Measurements from ENCODE around the gene SBF2.

SBF2 gene

DNA sequence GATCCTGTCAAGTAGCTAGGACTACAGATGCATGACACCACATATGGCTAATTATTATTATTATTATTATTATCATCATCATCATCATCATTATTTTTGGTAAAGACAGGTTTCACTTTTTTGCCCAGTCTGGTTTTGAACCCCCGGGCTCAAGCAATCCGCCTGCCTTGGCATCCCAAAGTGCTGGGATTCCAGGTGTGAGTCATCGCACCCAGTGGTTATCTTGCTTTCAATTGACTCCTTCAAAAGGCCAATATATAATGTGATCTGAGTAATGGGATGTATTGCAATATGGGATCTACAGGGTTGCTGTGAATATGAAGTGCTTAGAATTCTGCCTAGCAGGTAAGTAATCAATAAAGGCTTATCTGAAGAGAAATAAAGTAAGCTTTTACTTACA, 221.2 kb downstream of the SBF2 start:
- Histone ChIP-seq H4K8ac (ENCODE audit: low read depth, low read length) (no peak overlapping the region), H3K27me3 (ENCODE audit: insufficient read depth, low read length, poor library complexity) (no peaks in the 10 kb centered on the region), H3K4me2 (ENCODE audit: low read length) (no peak overlapping the region), H2BK15ac (replicated peaks; ENCODE audit: low read depth) (no peak overlapping the region), H3K18ac (ENCODE audit: low read length) (no peak overlapping the region), H3K36me3 (ENCODE audit: control insufficient read depth, insufficient read depth, low read length) (no peaks in the 10 kb centered on the region), H3K79me1 (ENCODE audit: low read length) (peaks cover 2% of the 10 kb centered on the region), H4K5ac (ENCODE audit: low read length) (no peak overlapping the region), H3K56ac (ENCODE audit: low read length) (no peak overlapping the region), H3K79me2 (ENCODE audit: control insufficient read depth, insufficient read depth, low read length) (no peaks in the 10 kb centered on the region), H3K27ac (ENCODE audit: low read depth, low read length) (no peak overlapping the region), H3K4me1 (ENCODE audit: control insufficient read depth, low read depth, low read length) (peaks cover 3% of the 10 kb centered on the region), H2BK120ac (ENCODE audit: low read depth, low read length) (no peak overlapping the region), H2AK5ac (ENCODE audit: low read length) (no peak overlapping the region), H3K9ac (ENCODE audit: low read length) (no peak overlapping the region), H3K4me3 (ENCODE audit: low read length) (no peak overlapping the region), H3K4ac (ENCODE audit: low read depth, low read length) (no peak overlapping the region), H2BK5ac (ENCODE audit: low read length) (no peak overlapping the region), H3K23ac (ENCODE audit: low read length) (no peak overlapping the region)
- peak; percentile 12 for DNase-seq
- whole genome bisulfite sequencing (ENCODE audit: extremely low coverage, insufficient coverage, low lambda C conversion rate): no CpG with 5 or more reads among the region's 3 CpGs

DNA sequence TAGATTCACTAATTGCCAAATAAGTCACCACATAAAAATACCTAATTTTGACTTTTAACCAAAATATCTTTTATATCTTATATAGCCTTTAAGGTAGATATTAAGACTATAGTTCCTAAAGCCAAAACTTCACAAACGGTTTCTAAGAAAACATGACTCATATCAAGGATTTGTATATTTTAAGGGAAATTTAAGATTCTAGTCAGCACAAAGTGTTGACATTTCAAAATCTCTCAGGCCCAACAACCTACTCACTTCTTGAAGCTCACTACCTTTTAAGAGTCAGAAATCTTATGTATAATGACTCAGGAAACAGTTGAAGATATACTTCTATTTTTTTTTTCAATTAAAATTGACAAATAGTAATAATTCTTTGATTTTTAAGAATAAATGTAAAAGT, 221.9 kb downstream of the SBF2 start:
- H3K27ac ChIP-seq (ENCODE audit: low read depth, low read length): no peak overlapping the region
- H3K36me3 ChIP-seq (ENCODE audit: control insufficient read depth, insufficient read depth, low read length): no peaks in the 10 kb centered on the region
- no peak overlapping the region for H3K4me2 ChIP-seq (ENCODE audit: low read length)
- DNase-seq: no peak
- H2BK5ac ChIP-seq (ENCODE audit: low read length): no peak overlapping the region
- H3K23ac ChIP-seq (ENCODE audit: low read length): no peak overlapping the region
- peaks cover 2% of the 10 kb centered on the region for H3K79me1 ChIP-seq (ENCODE audit: low read length)
- H3K56ac ChIP-seq (ENCODE audit: low read length): no peak overlapping the region
- no peak overlapping the region for H2BK120ac ChIP-seq (ENCODE audit: low read depth, low read length)
- H3K4me1 ChIP-seq (ENCODE audit: control insufficient read depth, low read depth, low read length): peaks cover 4% of the 10 kb centered on the region
- H3K27me3 ChIP-seq (ENCODE audit: insufficient read depth, low read length, poor library complexity): no peaks in the 10 kb centered on the region
- H3K79me2 ChIP-seq (ENCODE audit: control insufficient read depth, insufficient read depth, low read length): no peaks in the 10 kb centered on the region
- H3K4me3 ChIP-seq (ENCODE audit: low read length): no peak overlapping the region
- no peak overlapping the region for H4K8ac ChIP-seq (ENCODE audit: low read depth, low read length)
- H3K9ac ChIP-seq (ENCODE audit: low read length): no peak overlapping the region
- H4K5ac ChIP-seq (ENCODE audit: low read length): no peak overlapping the region
- no peak overlapping the region for H3K18ac ChIP-seq (ENCODE audit: low read length)
- WGBS (ENCODE audit: extremely low coverage, insufficient coverage, low lambda C conversion rate): no CpG with 5 or more reads among the region's 1 CpG
- no peak overlapping the region for H2AK5ac ChIP-seq (ENCODE audit: low read length)
- H3K4ac ChIP-seq (ENCODE audit: low read depth, low read length): no peak overlapping the region
- no peak overlapping the region for H2BK15ac ChIP-seq (replicated peaks; ENCODE audit: low read depth)

DNA sequence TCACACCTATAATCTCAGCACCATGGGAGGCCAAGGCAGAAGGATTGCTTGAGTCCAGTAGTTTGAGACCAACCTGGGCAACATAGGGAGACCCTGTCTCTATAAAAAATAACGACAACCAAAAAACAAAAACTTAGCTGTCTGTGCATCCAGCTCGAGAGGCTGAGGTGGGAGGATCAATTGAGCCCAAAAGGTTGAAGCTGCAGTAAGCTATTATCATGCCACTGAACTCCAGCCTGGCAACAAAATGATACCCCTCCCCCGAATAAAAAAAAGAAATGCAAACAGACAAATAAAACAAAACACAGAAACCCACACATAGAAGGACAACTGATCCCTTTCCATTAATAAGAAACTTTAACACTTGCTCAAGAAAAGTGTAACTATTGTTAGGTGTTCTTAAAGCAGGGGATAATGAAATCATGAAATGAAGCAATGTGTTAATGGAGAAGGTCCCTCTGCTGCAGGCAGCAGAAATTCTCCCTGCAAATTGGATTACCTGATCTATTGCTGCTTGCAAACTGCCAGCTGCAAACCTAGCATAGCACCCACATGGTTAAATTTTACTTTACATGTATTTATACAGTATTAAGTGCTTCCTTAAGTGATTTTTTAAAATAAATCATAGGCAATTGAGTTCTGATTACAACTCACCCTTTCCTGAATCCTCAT, 226.3 kb downstream of the SBF2 start:
- Histone ChIP-seq H3K79me1 (ENCODE audit: low read length) (no peaks in the 10 kb centered on the region), H3K27me3 (ENCODE audit: insufficient read depth, low read length, poor library complexity) (no peaks in the 10 kb centered on the region), H3K4me2 (ENCODE audit: low read length) (no peak overlapping the region), H2BK5ac (ENCODE audit: low read length) (no peak overlapping the region), H3K56ac (ENCODE audit: low read length) (no peak overlapping the region), H2BK120ac (ENCODE audit: low read depth, low read length) (no peak overlapping the region), H4K5ac (ENCODE audit: low read length) (no peak overlapping the region), H3K4me3 (ENCODE audit: low read length) (no peak overlapping the region), H3K4ac (ENCODE audit: low read depth, low read length) (no peak overlapping the region), H3K36me3 (ENCODE audit: control insufficient read depth, insufficient read depth, low read length) (no peaks in the 10 kb centered on the region), H3K23ac (ENCODE audit: low read length) (no peak overlapping the region), H2BK15ac (replicated peaks; ENCODE audit: low read depth) (no peak overlapping the region), H4K8ac (ENCODE audit: low read depth, low read length) (no peak overlapping the region), H3K18ac (ENCODE audit: low read length) (no peak overlapping the region), H3K27ac (ENCODE audit: low read depth, low read length) (peak overlapping the region; percentile 62), H3K79me2 (ENCODE audit: control insufficient read depth, insufficient read depth, low read length) (no peaks in the 10 kb centered on the region), H2AK5ac (ENCODE audit: low read length) (no peak overlapping the region), H3K9ac (ENCODE audit: low read length) (no peak overlapping the region), H3K4me1 (ENCODE audit: control insufficient read depth, low read depth, low read length) (peaks cover 2% of the 10 kb centered on the region)
- peak; percentile 54 for DNase-seq
- whole genome bisulfite sequencing (ENCODE audit: extremely low coverage, insufficient coverage, low lambda C conversion rate): no CpG with 5 or more reads among the region's 3 CpGs

DNA sequence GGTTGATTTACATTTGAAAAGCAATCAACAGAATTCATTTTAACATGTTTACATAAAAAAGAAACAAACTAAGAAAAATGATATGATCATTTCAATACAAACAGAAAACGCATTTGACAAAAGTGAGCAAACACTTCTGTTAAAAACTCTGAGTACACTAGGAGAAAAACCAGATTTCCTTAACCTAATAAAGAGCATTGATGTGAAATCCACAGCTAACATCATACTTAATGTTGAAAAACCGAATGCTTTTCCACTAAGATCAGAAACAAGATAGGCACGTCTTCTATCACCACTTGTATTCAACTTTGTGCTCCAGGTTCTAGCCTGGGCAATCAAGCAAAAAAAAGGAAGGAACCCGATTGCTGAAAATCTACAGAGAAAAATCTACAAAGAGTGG, 227.6 kb downstream of the SBF2 start:
- H4K8ac ChIP-seq (ENCODE audit: low read depth, low read length): no peak overlapping the region
- no peak overlapping the region for H2BK120ac ChIP-seq (ENCODE audit: low read depth, low read length)
- no CpG with 5 or more reads among the region's 4 CpGs for WGBS (ENCODE audit: extremely low coverage, insufficient coverage, low lambda C conversion rate)
- no peak overlapping the region for H3K4ac ChIP-seq (ENCODE audit: low read depth, low read length)
- peak; percentile 2 for DNase-seq
- no peaks in the 10 kb centered on the region for H3K27me3 ChIP-seq (ENCODE audit: insufficient read depth, low read length, poor library complexity)
- no peak overlapping the region for H2AK5ac ChIP-seq (ENCODE audit: low read length)
- no peak overlapping the region for H3K27ac ChIP-seq (ENCODE audit: low read depth, low read length)
- H3K4me1 ChIP-seq (ENCODE audit: control insufficient read depth, low read depth, low read length): peaks cover 2% of the 10 kb centered on the region
- H3K79me2 ChIP-seq (ENCODE audit: control insufficient read depth, insufficient read depth, low read length): no peaks in the 10 kb centered on the region
- no peak overlapping the region for H4K5ac ChIP-seq (ENCODE audit: low read length)
- H3K36me3 ChIP-seq (ENCODE audit: control insufficient read depth, insufficient read depth, low read length): no peaks in the 10 kb centered on the region
- H2BK15ac ChIP-seq (replicated peaks; ENCODE audit: low read depth): no peak overlapping the region
- no peak overlapping the region for H3K23ac ChIP-seq (ENCODE audit: low read length)
- no peak overlapping the region for H3K9ac ChIP-seq (ENCODE audit: low read length)
- H3K56ac ChIP-seq (ENCODE audit: low read length): peak overlapping the region; percentile 22
- H3K4me2 ChIP-seq (ENCODE audit: low read length): no peak overlapping the region
- H2BK5ac ChIP-seq (ENCODE audit: low read length): no peak overlapping the region
- H3K4me3 ChIP-seq (ENCODE audit: low read length): no peak overlapping the region
- no peaks in the 10 kb centered on the region for H3K79me1 ChIP-seq (ENCODE audit: low read length)
- H3K18ac ChIP-seq (ENCODE audit: low read length): no peak overlapping the region

DNA sequence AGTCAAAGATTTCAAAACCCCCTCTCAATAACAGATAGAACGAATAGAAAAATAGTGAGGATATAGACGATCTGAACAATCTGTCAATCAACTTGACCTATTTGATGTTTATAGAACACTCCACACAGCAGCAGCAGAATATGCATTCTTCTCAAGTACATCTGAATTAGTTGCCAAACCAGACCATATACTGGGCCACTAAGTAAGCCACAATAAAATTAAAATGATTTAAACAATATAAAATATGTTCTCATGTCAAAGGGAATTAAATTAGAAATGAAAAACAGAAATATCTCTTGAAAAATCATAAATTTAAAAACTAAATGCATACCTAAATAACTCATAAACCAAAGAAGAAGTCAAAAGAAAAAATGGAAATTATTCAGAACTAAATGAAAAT, 229.2 kb downstream of the SBF2 start:
- Histone ChIP-seq H3K4ac (ENCODE audit: low read depth, low read length) (no peak overlapping the region), H3K79me2 (ENCODE audit: control insufficient read depth, insufficient read depth, low read length) (no peaks in the 10 kb centered on the region), H3K4me2 (ENCODE audit: low read length) (no peak overlapping the region), H3K23ac (ENCODE audit: low read length) (no peak overlapping the region), H2BK5ac (ENCODE audit: low read length) (no peak overlapping the region), H3K79me1 (ENCODE audit: low read length) (no peaks in the 10 kb centered on the region), H3K36me3 (ENCODE audit: control insufficient read depth, insufficient read depth, low read length) (no peaks in the 10 kb centered on the region), H3K9ac (ENCODE audit: low read length) (no peak overlapping the region), H3K27ac (ENCODE audit: low read depth, low read length) (no peak overlapping the region), H2BK15ac (replicated peaks; ENCODE audit: low read depth) (no peak overlapping the region), H3K4me3 (ENCODE audit: low read length) (no peak overlapping the region), H3K56ac (ENCODE audit: low read length) (no peak overlapping the region), H4K8ac (ENCODE audit: low read depth, low read length) (no peak overlapping the region), H3K18ac (ENCODE audit: low read length) (no peak overlapping the region), H3K27me3 (ENCODE audit: insufficient read depth, low read length, poor library complexity) (no peaks in the 10 kb centered on the region), H3K4me1 (ENCODE audit: control insufficient read depth, low read depth, low read length) (peaks cover 2% of the 10 kb centered on the region), H4K5ac (ENCODE audit: low read length) (no peak overlapping the region), H2BK120ac (ENCODE audit: low read depth, low read length) (no peak overlapping the region), H2AK5ac (ENCODE audit: low read length) (no peak overlapping the region)
- no peak for DNase-seq
- no CpG with 5 or more reads among the region's 2 CpGs for WGBS (ENCODE audit: extremely low coverage, insufficient coverage, low lambda C conversion rate)

DNA sequence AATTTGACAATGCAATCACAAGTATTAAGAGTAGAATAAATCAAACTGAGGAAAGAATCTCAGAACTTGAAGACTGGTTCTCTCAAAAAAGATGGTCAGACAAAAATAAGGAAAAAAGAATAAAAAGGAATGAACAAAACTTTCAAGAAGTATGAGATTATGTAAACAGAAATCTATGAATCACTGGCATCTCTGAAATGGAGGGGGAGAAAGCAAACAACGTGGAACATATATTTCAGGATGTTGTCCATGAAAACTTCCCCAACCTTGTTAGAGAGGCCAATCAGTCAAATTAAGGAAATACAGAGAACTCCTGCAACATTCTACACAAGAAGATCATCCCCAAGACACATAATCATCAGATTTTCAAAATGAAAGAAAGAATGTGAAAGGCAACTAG, 235.7 kb downstream of the SBF2 start:
- Histone ChIP-seq H3K23ac (ENCODE audit: low read length) (no peak overlapping the region), H3K4ac (ENCODE audit: low read depth, low read length) (no peak overlapping the region), H4K8ac (ENCODE audit: low read depth, low read length) (no peak overlapping the region), H3K27ac (ENCODE audit: low read depth, low read length) (no peak overlapping the region), H3K18ac (ENCODE audit: low read length) (no peak overlapping the region), H3K9ac (ENCODE audit: low read length) (no peak overlapping the region), H2BK15ac (replicated peaks; ENCODE audit: low read depth) (no peak overlapping the region), H3K56ac (ENCODE audit: low read length) (no peak overlapping the region), H3K79me2 (ENCODE audit: control insufficient read depth, insufficient read depth, low read length) (no peaks in the 10 kb centered on the region), H4K5ac (ENCODE audit: low read length) (no peak overlapping the region), H3K4me3 (ENCODE audit: low read length) (no peak overlapping the region), H3K4me2 (ENCODE audit: low read length) (no peak overlapping the region), H2BK5ac (ENCODE audit: low read length) (no peak overlapping the region), H3K36me3 (ENCODE audit: control insufficient read depth, insufficient read depth, low read length) (no peaks in the 10 kb centered on the region), H2BK120ac (ENCODE audit: low read depth, low read length) (no peak overlapping the region), H3K4me1 (ENCODE audit: control insufficient read depth, low read depth, low read length) (no peaks in the 10 kb centered on the region), H3K27me3 (ENCODE audit: insufficient read depth, low read length, poor library complexity) (no peaks in the 10 kb centered on the region), H2AK5ac (ENCODE audit: low read length) (no peak overlapping the region), H3K79me1 (ENCODE audit: low read length) (no peaks in the 10 kb centered on the region)
- no CpG with 5 or more reads among the region's 1 CpG for WGBS (ENCODE audit: extremely low coverage, insufficient coverage, low lambda C conversion rate)
- DNase-seq: no peak
